HepG2 (cell line): ENCODE data around the gene PTPN3. TPM values are rescaled to one million over a fixed set of nuclear protein-coding genes. Genes with fewer than 3 reads are reported as not detected.

Source experiments
- AGO2 ChIP-seq: fragments of 200-400 bp; formaldehyde crosslinking; optimal IDR thresholded peaks from 2 replicates; pipeline ENCODE3; 2017; ENCODE audit warnings: mild to moderate bottlenecking, low read depth, low read length, moderate library complexity
- DDIT3 ChIP-seq: sonication (generic); formaldehyde crosslinking; IDR thresholded peaks from 2 replicates; pipeline ENCODE4 v1.4.0; 2020; ENCODE audit warnings: mild to moderate bottlenecking, missing genetic modification reagents
- ERF ChIP-seq: IDR thresholded peaks from 2 replicates; pipeline ENCODE4 v1.6.1; 2018; ENCODE audit warnings: missing biosample characterization, missing genetic modification reagents
- HDAC6 ChIP-seq: fragments of 200-600 bp; sonication (generic); IDR thresholded peaks from 2 replicates; pipeline ENCODE4 v1.7.0; 2017; ENCODE audit warnings: mild to moderate bottlenecking, antibody characterized with exemption, low read length, low read depth
- HES4 ChIP-seq: sonication (generic); formaldehyde crosslinking; IDR thresholded peaks from 2 replicates; pipeline ENCODE4 v1.9.0; 2021; ENCODE audit warnings: mild to moderate bottlenecking, missing genetic modification reagents, borderline replicate concordance
- KLF9 ChIP-seq: IDR thresholded peaks from 2 replicates; pipeline ENCODE4 v1.6.1; 2016; ENCODE audit warnings: low read depth
- MIER2 ChIP-seq: IDR thresholded peaks from 2 replicates; pipeline ENCODE4 v1.6.1; 2016; ENCODE audit warnings: missing biosample characterization, missing genetic modification reagents
- MYNN ChIP-seq: sonication (generic); formaldehyde crosslinking; IDR thresholded peaks from 2 replicates; pipeline ENCODE4 v1.4.0; 2020; ENCODE audit warnings: mild to moderate bottlenecking, low read depth, missing genetic modification reagents
- NFIB ChIP-seq: sonication (generic); formaldehyde crosslinking; IDR thresholded peaks from 2 replicates; pipeline ENCODE4 v1.9.0; 2021; ENCODE audit warnings: missing genetic modification reagents, mild to moderate bottlenecking, borderline replicate concordance
- PHF5A ChIP-seq: IDR thresholded peaks from one replicate; pipeline ENCODE4 v1.6.1; 2018; ENCODE audit warnings: low read depth, missing genetic modification reagents; ENCODE audit not compliant: unreplicated experiment
- SP4 ChIP-seq: sonication (generic); formaldehyde crosslinking; IDR thresholded peaks from 2 replicates; pipeline ENCODE4 v1.8.1; 2023; ENCODE audit warnings: mild to moderate bottlenecking, missing genetic modification reagents
- SRY ChIP-seq: sonication (generic); formaldehyde crosslinking; IDR thresholded peaks from 2 replicates; pipeline ENCODE4 v1.8.0; 2022; ENCODE audit warnings: mild to moderate bottlenecking, missing genetic modification reagents
- TOE1 ChIP-seq: sonication (generic); formaldehyde crosslinking; IDR thresholded peaks from 2 replicates; pipeline ENCODE4 v1.4.0; 2020; ENCODE audit warnings: mild to moderate bottlenecking, missing genetic modification reagents
- ZBTB39 ChIP-seq: sonication (generic); formaldehyde crosslinking; IDR thresholded peaks from 2 replicates; pipeline ENCODE4 v1.5.0; 2020; ENCODE audit warnings: missing genetic modification reagents
- ZNF343 ChIP-seq: sonication (generic); formaldehyde crosslinking; IDR thresholded peaks from 2 replicates; pipeline ENCODE4 v1.4.0; 2020; ENCODE audit warnings: mild to moderate bottlenecking, missing genetic modification reagents
- ZNF441 ChIP-seq: sonication (generic); formaldehyde crosslinking; IDR thresholded peaks from 2 replicates; pipeline ENCODE4 v1.7.0; 2021; ENCODE audit warnings: missing genetic modification reagents, borderline replicate concordance
- ZNF446 ChIP-seq: sonication (generic); formaldehyde crosslinking; IDR thresholded peaks from 2 replicates; pipeline ENCODE4 v1.5.0; 2020; ENCODE audit warnings: mild to moderate bottlenecking, missing genetic modification reagents
- ZNF460 ChIP-seq: sonication (generic); formaldehyde crosslinking; IDR thresholded peaks from 2 replicates; pipeline ENCODE4 v1.5.1; 2020; ENCODE audit warnings: missing genetic modification reagents, mild to moderate bottlenecking, borderline replicate concordance
- ZNF850 ChIP-seq: sonication (generic); formaldehyde crosslinking; conservative IDR thresholded peaks from 2 replicates; pipeline ENCODE4 v1.9.0; 2021; ENCODE audit warnings: mild to moderate bottlenecking, missing genetic modification reagents
- ZXDC ChIP-seq: sonication (generic); formaldehyde crosslinking; IDR thresholded peaks from 2 replicates; pipeline ENCODE4 v1.5.0; 2020; ENCODE audit warnings: mild to moderate bottlenecking, missing genetic modification reagents
- polyA plus RNA-seq, 8 experiments: library from polyadenylated mRNA; depleted of rRNA in 3 of 8; stranded (reverse) in 7 of 8; unstranded in 1 of 8; fragments of >200 nt; fragmentation: Illumina TruSeq in 4 of 8; extraction: Trizol in 4 of 8; gene quantifications; 2 replicates each; pipeline versions ENCODE4 v1.2.1 to v1.2.3, GENCODE V29; 2011 to 2016; ENCODE audit warnings: low read depth in 4 of 8, missing spikeins in 1 of 8, mixed read lengths in 1 of 8; ENCODE audit not compliant: insufficient read depth in 1 of 8
- total RNA-seq, 5 experiments: library from RNA; depleted of rRNA; stranded (reverse); fragments of >200 nt; fragmentation: Illumina TruSeq; extraction: Trizol; gene quantifications; 2 replicates each; pipeline ENCODE4 v1.2.3, GENCODE V29; 2016; ENCODE audit warnings: low read depth in 1 of 5
- TF ChIP-seq, protein P1 (sequence below): IDR thresholded peaks from 2 replicates; pipeline ENCODE4 v1.6.1; 2016; ENCODE audit warnings: low read depth, missing genetic modification reagents, missing compliant biosample characterization

Gene PTPN3
- total and polyA plus RNA-seq, 2 of the 13 experiments (the other 11 are each of a cell fraction or from before 2014, with no cell fraction given) = 5.6 to 20.5 TPM

GRCh38 chr9:109507421-109507838 lies 9.3 kb upstream of the PTPN3 start (continued):
- TF ChIP-seq DDIT3 (CRISPR knock-in tag) (no peak), TOE1 (no peak), ZNF441 (CRISPR knock-in tag) (no peak), ZNF460 (CRISPR knock-in tag) (no peak; the same call in 1 of the 2 replicates), ZNF446 (CRISPR knock-in tag) (no peak), MYNN (no peak), NFIB (CRISPR knock-in tag) (no peak), MIER2 (CRISPR knock-in tag) (peak; percentile 62), ZNF343 (CRISPR knock-in tag) (no peak), SP4 (no peak), SRY (CRISPR knock-in tag) (peak; percentile 15; the same call in 1 of the 2 replicates), HDAC6 (no peak), AGO2 (no peak), ERF (CRISPR knock-in tag) (peak; percentile 90), ZBTB39 (CRISPR knock-in tag) (0 out of 2 replicates have a peak, but pooled peaks have one; percentile 57), HES4 (no peak), ZXDC (CRISPR knock-in tag) (no peak), KLF9 (CRISPR knock-in tag) (no peak), PHF5A (CRISPR knock-in tag) (no peak), ZNF850 (CRISPR knock-in tag) (no peak)
- TF ChIP-seq, protein P1, sequence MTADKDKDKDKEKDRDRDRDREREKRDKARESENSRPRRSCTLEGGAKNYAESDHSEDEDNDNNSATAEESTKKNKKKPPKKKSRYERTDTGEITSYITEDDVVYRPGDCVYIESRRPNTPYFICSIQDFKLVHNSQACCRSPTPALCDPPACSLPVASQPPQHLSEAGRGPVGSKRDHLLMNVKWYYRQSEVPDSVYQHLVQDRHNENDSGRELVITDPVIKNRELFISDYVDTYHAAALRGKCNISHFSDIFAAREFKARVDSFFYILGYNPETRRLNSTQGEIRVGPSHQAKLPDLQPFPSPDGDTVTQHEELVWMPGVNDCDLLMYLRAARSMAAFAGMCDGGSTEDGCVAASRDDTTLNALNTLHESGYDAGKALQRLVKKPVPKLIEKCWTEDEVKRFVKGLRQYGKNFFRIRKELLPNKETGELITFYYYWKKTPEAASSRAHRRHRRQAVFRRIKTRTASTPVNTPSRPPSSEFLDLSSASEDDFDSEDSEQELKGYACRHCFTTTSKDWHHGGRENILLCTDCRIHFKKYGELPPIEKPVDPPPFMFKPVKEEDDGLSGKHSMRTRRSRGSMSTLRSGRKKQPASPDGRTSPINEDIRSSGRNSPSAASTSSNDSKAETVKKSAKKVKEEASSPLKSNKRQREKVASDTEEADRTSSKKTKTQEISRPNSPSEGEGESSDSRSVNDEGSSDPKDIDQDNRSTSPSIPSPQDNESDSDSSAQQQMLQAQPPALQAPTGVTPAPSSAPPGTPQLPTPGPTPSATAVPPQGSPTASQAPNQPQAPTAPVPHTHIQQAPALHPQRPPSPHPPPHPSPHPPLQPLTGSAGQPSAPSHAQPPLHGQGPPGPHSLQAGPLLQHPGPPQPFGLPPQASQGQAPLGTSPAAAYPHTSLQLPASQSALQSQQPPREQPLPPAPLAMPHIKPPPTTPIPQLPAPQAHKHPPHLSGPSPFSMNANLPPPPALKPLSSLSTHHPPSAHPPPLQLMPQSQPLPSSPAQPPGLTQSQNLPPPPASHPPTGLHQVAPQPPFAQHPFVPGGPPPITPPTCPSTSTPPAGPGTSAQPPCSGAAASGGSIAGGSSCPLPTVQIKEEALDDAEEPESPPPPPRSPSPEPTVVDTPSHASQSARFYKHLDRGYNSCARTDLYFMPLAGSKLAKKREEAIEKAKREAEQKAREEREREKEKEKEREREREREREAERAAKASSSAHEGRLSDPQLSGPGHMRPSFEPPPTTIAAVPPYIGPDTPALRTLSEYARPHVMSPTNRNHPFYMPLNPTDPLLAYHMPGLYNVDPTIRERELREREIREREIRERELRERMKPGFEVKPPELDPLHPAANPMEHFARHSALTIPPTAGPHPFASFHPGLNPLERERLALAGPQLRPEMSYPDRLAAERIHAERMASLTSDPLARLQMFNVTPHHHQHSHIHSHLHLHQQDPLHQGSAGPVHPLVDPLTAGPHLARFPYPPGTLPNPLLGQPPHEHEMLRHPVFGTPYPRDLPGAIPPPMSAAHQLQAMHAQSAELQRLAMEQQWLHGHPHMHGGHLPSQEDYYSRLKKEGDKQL (CRISPR knock-in tag) = peak; percentile 64; the same call in 1 of the 2 replicates
